ENCODE data around the gene RANGRF. TPM values are rescaled to one million over a fixed set of nuclear protein-coding genes. Genes with fewer than 3 reads are reported as not detected.

Gene RANGRF
- total RNA-seq, 2 donors from 2014 or later, result 24.1 to 29.9 TPM

- no peaks in the 10 kb centered on the region for H3K9me3 ChIP-seq
- no peak for TF ChIP-seq CTCF (IDR thresholded peaks at IDR 0.05)
- peaks cover 50% of the 10 kb centered on the region for H3K36me3 ChIP-seq
These were observed 24.1 kb upstream of the RANGRF start for GRCh38 chr17:8264320-8264719.

DNA sequence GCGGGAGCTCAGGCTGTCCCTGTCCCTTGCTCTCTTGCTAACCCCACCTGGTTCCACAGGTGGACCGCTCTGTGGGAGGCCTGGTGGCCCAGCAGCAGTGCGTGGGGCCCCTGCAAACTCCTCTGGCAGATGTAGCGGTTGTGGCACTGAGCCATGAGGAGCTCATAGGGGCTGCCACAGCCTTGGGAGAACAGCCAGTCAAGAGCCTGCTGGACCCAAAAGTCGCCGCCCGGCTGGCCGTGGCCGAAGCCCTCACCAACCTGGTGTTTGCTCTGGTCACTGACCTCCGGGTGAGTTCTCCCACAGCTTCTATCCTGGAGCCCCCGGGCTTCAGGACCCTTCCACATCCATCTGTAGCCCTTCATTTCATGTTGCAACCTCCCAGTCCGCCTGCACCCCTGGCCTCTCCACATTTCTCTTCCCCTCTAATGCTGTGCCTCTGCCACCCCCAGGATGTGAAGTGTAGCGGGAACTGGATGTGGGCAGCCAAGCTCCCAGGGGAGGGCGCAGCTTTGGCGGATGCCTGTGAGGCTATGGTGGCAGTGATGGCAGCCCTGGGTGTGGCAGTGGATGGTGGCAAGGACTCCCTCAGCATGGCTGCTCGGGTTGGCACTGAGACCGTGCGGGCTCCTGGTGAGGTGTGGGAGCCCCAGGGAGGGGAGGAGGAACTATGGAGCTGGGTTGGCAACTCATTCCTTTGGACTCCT is 23.5 kb upstream of the RANGRF start:
- DNase-seq (ENCODE audit: low spot score), result no peak
- Histone ChIP-seq H3K9me3 (no peaks in the 10 kb centered on the region), H3K27ac (no peak overlapping the region), H3K36me3 (peaks cover 44% of the 10 kb centered on the region), H3K27me3 (no peaks in the 10 kb centered on the region), H3K4me1 (no peaks in the 10 kb centered on the region), H3K4me3 (no peak overlapping the region)
- TF ChIP-seq CTCF (IDR thresholded peaks at IDR 0.05), result no peak

More at GRCh38 chr17:8264320-8264719, 24.1 kb upstream of the RANGRF start:
- no peaks in the 10 kb centered on the region for H3K4me1 ChIP-seq
- no peak overlapping the region for H3K4me3 ChIP-seq
- no peak for DNase-seq (ENCODE audit: low spot score)
- no peak overlapping the region for H3K27ac ChIP-seq
- H3K27me3 ChIP-seq, result no peaks in the 10 kb centered on the region

GRCh38 chr17:8266648-8267479 is 21.6 kb upstream of the RANGRF start:
- H3K4me1 ChIP-seq, result no peaks in the 10 kb centered on the region
- no peak overlapping the region for H3K4me3 ChIP-seq
- no peaks in the 10 kb centered on the region for H3K27me3 ChIP-seq
- no peak for DNase-seq (ENCODE audit: low spot score)
- H3K9me3 ChIP-seq, result no peaks in the 10 kb centered on the region
- peaks cover 44% of the 10 kb centered on the region for H3K36me3 ChIP-seq
- TF ChIP-seq CTCF (IDR thresholded peaks at IDR 0.05), result no peak
- no peak overlapping the region for H3K27ac ChIP-seq

GRCh38 chr17:8267480-8268147 is 20.9 kb upstream of the RANGRF start:
- H3K4me3 ChIP-seq, result no peak overlapping the region
- H3K27me3 ChIP-seq, result no peaks in the 10 kb centered on the region
- TF ChIP-seq CTCF (IDR thresholded peaks at IDR 0.05), result no peak
- no peaks in the 10 kb centered on the region for H3K9me3 ChIP-seq
- DNase-seq (ENCODE audit: low spot score), result no peak
- H3K36me3 ChIP-seq, result peaks cover 44% of the 10 kb centered on the region
- H3K27ac ChIP-seq, result no peak overlapping the region
- H3K4me1 ChIP-seq, result no peaks in the 10 kb centered on the region

- DNase-seq (ENCODE audit: low spot score), result no peak
- Histone ChIP-seq H3K27ac (no peak overlapping the region), H3K36me3 (peaks cover 33% of the 10 kb centered on the region), H3K27me3 (no peaks in the 10 kb centered on the region), H3K9me3 (no peaks in the 10 kb centered on the region), H3K4me3 (no peak overlapping the region), H3K4me1 (no peaks in the 10 kb centered on the region)
- TF ChIP-seq CTCF (IDR thresholded peaks at IDR 0.05), result no peak
These were observed 19.7 kb upstream of the RANGRF start for GRCh38 chr17:8268550-8269298.

All from right atrium auricular region (tissue), 2 donors.